Keratinocyte (primary cell): ENCODE measurements around the gene LMO2. TPM values are rescaled to one million over a fixed set of nuclear protein-coding genes. Genes with fewer than 3 reads are reported as not detected.

ENCODE experiments used
- DNase-seq: peaks from one replicate; pipeline ENCODE4 v3.0.0-alpha.2; 2011; ENCODE audit warnings: low read depth, missing footprints, low spot score
- FAIRE-seq: peaks from 2 replicates; lab custom pipeline; 2011; peaks lifted over from hg19 to GRCh38; lab: Jason Lieb, UNC
- H2AFZ ChIP-seq: 2 replicates; pipeline ENCODE4 v1.6.0; 2012; ENCODE audit warnings: low read length, control low read depth, inconsistent platforms; ENCODE audit not compliant: control insufficient read depth
- H3K27ac ChIP-seq: 2 replicates; pipeline ENCODE4 v1.5.1; 2011; ENCODE audit warnings: low read length; ENCODE audit not compliant: control insufficient read depth, insufficient read depth
- H3K27me3 ChIP-seq: 3 replicates; pipeline ENCODE4 v1.6.0; 2011; ENCODE audit warnings: low read length; ENCODE audit not compliant: control insufficient read depth, insufficient read depth; ENCODE audit errors: extremely low read depth
- H3K36me3 ChIP-seq, 2 experiments: 2 replicates in 1 of 2; 3 replicates in 1 of 2; pipeline ENCODE4 v1.5.1; 2011; ENCODE audit warnings: low read length in 2 of 2, mild to moderate bottlenecking in 1 of 2; ENCODE audit not compliant: control insufficient read depth in 2 of 2, insufficient read depth in 2 of 2; ENCODE audit errors: extremely low read depth in 1 of 2
- H3K4me1 ChIP-seq: 3 replicates; pipeline ENCODE4 v1.5.1; 2011; ENCODE audit warnings: low read length; ENCODE audit not compliant: control insufficient read depth, insufficient read depth; ENCODE audit errors: extremely low read depth
- H3K4me2 ChIP-seq: 3 replicates; pipeline ENCODE4 v1.6.0; 2011; ENCODE audit warnings: low read depth, low read length; ENCODE audit not compliant: control insufficient read depth, insufficient read depth; ENCODE audit errors: extremely low read depth
- H3K4me3 ChIP-seq, 3 experiments: fragments of 200-600 bp in 1 of 3; sonication (generic) in 1 of 3; 2 replicates in 2 of 3; 3 replicates in 1 of 3; pipeline ENCODE4 v1.5.1; 2011 to 2016; ENCODE audit warnings: low read length in 3 of 3, mild to moderate bottlenecking in 3 of 3, control low read depth in 2 of 3, inconsistent platforms in 1 of 3, low read depth in 1 of 3, mixed read lengths in 1 of 3, mixed run types in 1 of 3, moderate library complexity in 1 of 3; ENCODE audit not compliant: control insufficient read depth in 2 of 3, insufficient read depth in 2 of 3; ENCODE audit errors: extremely low read depth in 1 of 3
- H3K79me2 ChIP-seq: 2 replicates; pipeline ENCODE4 v1.6.0; 2012; ENCODE audit warnings: low read length; ENCODE audit not compliant: control insufficient read depth, insufficient read depth
- H3K9ac ChIP-seq: 3 replicates; pipeline ENCODE4 v1.6.0; 2011; ENCODE audit warnings: low read length; ENCODE audit not compliant: control insufficient read depth, insufficient read depth; ENCODE audit errors: extremely low read depth
- H3K9me1 ChIP-seq: 3 replicates; pipeline ENCODE4 v1.6.0; 2011; ENCODE audit warnings: low read length; ENCODE audit not compliant: control insufficient read depth, insufficient read depth; ENCODE audit errors: extremely low read depth
- H3K9me3 ChIP-seq: 2 replicates; pipeline ENCODE4 v1.5.1; 2012; ENCODE audit warnings: low read depth, low read length; ENCODE audit not compliant: control insufficient read depth
- H4K20me1 ChIP-seq: 3 replicates; pipeline ENCODE4 v1.6.0; 2011; ENCODE audit warnings: low read length; ENCODE audit not compliant: control insufficient read depth, insufficient read depth; ENCODE audit errors: extremely low read depth
- EZH2 ChIP-seq: IDR thresholded peaks from one replicate; pipeline ENCODE4 v1.6.1; 2012; ENCODE audit warnings: inconsistent platforms, mild to moderate bottlenecking, low read length, moderate library complexity
- dilution Hi-C: fragments of 300-500 bp; cut with MboI; formaldehyde crosslinking; loops from one replicate; pipeline ENCODE4 v1.7.0; 2020; ENCODE audit warnings: low sequenced_read_pairs; ENCODE audit not compliant: extremely low pct_ligation_motif_present
- polyA plus RNA-seq, 5 experiments: library from polyadenylated mRNA; depleted of rRNA in 3 of 5; stranded (reverse) in 3 of 5; stranded (forward) in 1 of 5; unstranded in 1 of 5; fragments of >200 nt; gene quantifications; 1 replicate in 1 of 5; 2 replicates in 3 of 5; 3 replicates in 1 of 5; pipeline versions ENCODE4 v1.2.1 to v1.2.3, GENCODE V29; 2011 to 2012; ENCODE audit warnings: missing spikeins in 2 of 5, low read depth in 1 of 5, low replicate concordance in 1 of 5
- TF ChIP-seq, protein P1 (sequence below), 3 experiments: IDR thresholded peaks in 1 of 3; conservative IDR thresholded peaks in 1 of 3; optimal IDR thresholded peaks in 1 of 3; 2 replicates in 2 of 3; 3 replicates in 1 of 3; pipeline versions ENCODE3 to v1.5.1; 2011; ENCODE audit warnings: low read length in 3 of 3, mild to moderate bottlenecking in 3 of 3, moderate library complexity in 2 of 3, control low read depth in 1 of 3, inconsistent platforms in 1 of 3; ENCODE audit not compliant: insufficient read depth in 2 of 3; ENCODE audit errors: extremely low read depth in 1 of 3

Gene LMO2
- polyA plus RNA-seq, 1 donor (not counting 4 experiments of a cell fraction or from before 2014, with no cell fraction given) = 1.1 TPM

DNA sequence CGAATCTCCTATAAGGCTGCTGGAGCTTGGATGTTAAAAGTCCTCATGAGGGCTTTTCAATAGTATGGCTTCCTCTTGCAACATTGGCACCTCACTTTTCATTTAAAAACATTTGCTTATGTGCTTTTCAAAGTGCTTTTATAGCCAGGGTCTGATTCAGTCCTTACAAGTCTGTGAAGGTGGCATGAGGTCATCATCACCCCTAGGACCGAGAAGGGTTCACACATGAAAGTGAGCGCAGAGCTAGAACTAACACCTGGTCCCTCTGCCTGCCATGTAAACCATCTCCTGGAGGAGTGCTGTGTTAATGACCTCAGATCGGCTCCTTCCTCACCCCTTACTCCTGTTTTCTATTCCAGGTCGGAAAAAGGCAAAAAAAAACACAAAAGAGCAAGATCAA, 12.2 kb upstream of the LMO2 start:
- no peak for FAIRE-seq
- Histone ChIP-seq H3K27ac (no peak overlapping the region), H3K9ac (no peak overlapping the region), H3K27me3 (no peaks in the 10 kb centered on the region), H4K20me1 (no peaks in the 10 kb centered on the region), H3K9me3 (no peaks in the 10 kb centered on the region), H3K9me1 (no peaks in the 10 kb centered on the region), H3K36me3 (no peaks in the 10 kb centered on the region), H3K4me1 (peaks cover 5% of the 10 kb centered on the region), H3K4me3 (no peak overlapping the region), H3K4me2 (no peak overlapping the region), H3K79me2 (no peaks in the 10 kb centered on the region), H2AFZ (no peak overlapping the region)
- no peak for TF ChIP-seq EZH2
- TF ChIP-seq, protein P1, sequence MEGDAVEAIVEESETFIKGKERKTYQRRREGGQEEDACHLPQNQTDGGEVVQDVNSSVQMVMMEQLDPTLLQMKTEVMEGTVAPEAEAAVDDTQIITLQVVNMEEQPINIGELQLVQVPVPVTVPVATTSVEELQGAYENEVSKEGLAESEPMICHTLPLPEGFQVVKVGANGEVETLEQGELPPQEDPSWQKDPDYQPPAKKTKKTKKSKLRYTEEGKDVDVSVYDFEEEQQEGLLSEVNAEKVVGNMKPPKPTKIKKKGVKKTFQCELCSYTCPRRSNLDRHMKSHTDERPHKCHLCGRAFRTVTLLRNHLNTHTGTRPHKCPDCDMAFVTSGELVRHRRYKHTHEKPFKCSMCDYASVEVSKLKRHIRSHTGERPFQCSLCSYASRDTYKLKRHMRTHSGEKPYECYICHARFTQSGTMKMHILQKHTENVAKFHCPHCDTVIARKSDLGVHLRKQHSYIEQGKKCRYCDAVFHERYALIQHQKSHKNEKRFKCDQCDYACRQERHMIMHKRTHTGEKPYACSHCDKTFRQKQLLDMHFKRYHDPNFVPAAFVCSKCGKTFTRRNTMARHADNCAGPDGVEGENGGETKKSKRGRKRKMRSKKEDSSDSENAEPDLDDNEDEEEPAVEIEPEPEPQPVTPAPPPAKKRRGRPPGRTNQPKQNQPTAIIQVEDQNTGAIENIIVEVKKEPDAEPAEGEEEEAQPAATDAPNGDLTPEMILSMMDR (optimal IDR thresholded peaks at IDR 0.05 in 1 of 3, IDR thresholded peaks at IDR 0.05 in 1 of 3, conservative IDR thresholded peaks at IDR 0.05 in 1 of 3; ENCODE audit: extremely low read depth in 1 of 3, insufficient read depth in 2 of 3, low read length in 3 of 3) = no peak
- DNase-seq = no peak
- dilution Hi-C loops = no loop called here

DNA sequence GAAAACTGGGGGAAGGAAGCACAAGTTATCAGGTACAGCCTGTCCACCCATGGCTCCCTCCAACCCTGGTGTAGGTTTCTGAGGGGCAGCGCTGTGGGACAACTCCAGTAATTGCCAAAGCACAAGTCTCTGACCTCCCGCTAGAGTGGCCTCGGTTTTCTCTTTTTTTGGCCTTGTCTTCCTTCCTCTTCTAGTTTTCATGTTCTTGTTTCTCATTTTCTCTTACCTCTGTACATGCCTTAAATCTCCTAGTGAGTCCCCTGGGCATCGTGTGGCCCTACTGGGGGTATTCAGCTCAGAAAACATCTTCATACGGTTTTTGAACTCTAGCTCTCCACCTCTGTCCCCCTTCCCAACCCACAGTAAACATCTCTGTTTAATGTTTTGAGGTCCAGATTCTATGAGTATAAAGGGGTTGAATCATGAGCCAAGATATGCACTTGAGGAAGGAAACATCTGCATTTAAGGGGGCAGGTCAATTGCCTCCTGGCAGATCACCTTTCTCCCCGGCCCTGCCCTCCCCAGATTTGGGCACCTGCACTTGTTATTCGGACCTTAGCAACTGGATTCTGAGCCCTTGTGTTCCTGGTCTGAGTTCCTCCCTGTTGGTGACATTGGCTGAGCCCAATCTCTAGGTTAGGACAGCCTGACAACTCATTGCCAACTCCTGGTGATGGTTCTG, 8.4 kb upstream of the LMO2 start:
- Histone ChIP-seq H3K9ac (no peak overlapping the region), H3K27ac (no peak overlapping the region), H4K20me1 (no peaks in the 10 kb centered on the region), H3K4me2 (no peak overlapping the region), H3K9me3 (no peaks in the 10 kb centered on the region), H2AFZ (no peak overlapping the region), H3K4me1 (peaks cover 32% of the 10 kb centered on the region), H3K27me3 (no peaks in the 10 kb centered on the region), H3K36me3 (no peaks in the 10 kb centered on the region), H3K4me3 (no peak overlapping the region), H3K79me2 (no peaks in the 10 kb centered on the region), H3K9me1 (no peaks in the 10 kb centered on the region)
- TF ChIP-seq EZH2 = no peak
- TF ChIP-seq, protein P1 (optimal IDR thresholded peaks at IDR 0.05 in 1 of 3, IDR thresholded peaks at IDR 0.05 in 1 of 3, conservative IDR thresholded peaks at IDR 0.05 in 1 of 3; ENCODE audit: extremely low read depth in 1 of 3, insufficient read depth in 2 of 3, low read length in 3 of 3) = no peak
- dilution Hi-C loops = no loop called here
- no peak for DNase-seq
- FAIRE-seq = no peak
